OCI-LY7 (cell line): Measurements from ENCODE around the gene ZNF277. TPM values are rescaled to one million over a fixed set of nuclear protein-coding genes. Genes with fewer than 3 reads are reported as not detected.

ENCODE experiments used
- BruUV-seq: library from RNA; stranded (reverse); fragments of 400-500 nt; replicated peaks from 2 replicates; lab custom pipeline; 2021; lab: Mats Ljungman, UMichigan
- CTCF ChIA-PET: fragments of 300-600 bp; sonication (Branson Sonifier 250); formaldehyde crosslinking; loops from one replicate; lab custom pipeline; 2022; ENCODE audit warnings: antibody characterized with exemption; ENCODE audit not compliant: unreplicated experiment; lab: Charles Lee
- POLR2A ChIA-PET: fragments of 300-600 bp; sonication (Branson Sonifier 250); formaldehyde crosslinking; loops from one replicate; lab custom pipeline; 2022; ENCODE audit warnings: antibody characterized with exemption; lab: Charles Lee
- DNase-seq: peaks from one replicate; pipeline ENCODE4 v3.0.0-alpha.2; 2015; ENCODE audit warnings: low spot score
- H2AFZ ChIP-seq: fragments of 200-600 bp; sonication (generic), shearing (Covaris generic); 2 replicates; pipeline ENCODE4 v1.6.1; 2014; ENCODE audit warnings: mild to moderate bottlenecking, antibody characterized with exemption, low read length, moderate library complexity
- H3K27ac ChIP-seq: fragments of 200-600 bp; sonication (generic); 2 replicates; pipeline ENCODE4 v1.5.1; 2014; ENCODE audit warnings: mixed run types, low read depth, mild to moderate bottlenecking, moderate library complexity, low read length, inconsistent platforms; ENCODE audit not compliant: poor library complexity, severe bottlenecking
- H3K36me3 ChIP-seq: fragments of 200-600 bp; sonication (generic); 2 replicates; pipeline ENCODE4 v1.6.1; 2014; ENCODE audit warnings: mild to moderate bottlenecking, antibody characterized with exemption, low read length, moderate library complexity, mixed read lengths; ENCODE audit not compliant: insufficient read depth
- H3K4me1 ChIP-seq: fragments of 200-600 bp; sonication (generic); 2 replicates; pipeline ENCODE4 v1.5.1; 2014; ENCODE audit warnings: mild to moderate bottlenecking, low read length; ENCODE audit not compliant: insufficient read depth, poor library complexity, severe bottlenecking
- H3K4me2 ChIP-seq: fragments of 200-600 bp; sonication (generic); 2 replicates; pipeline ENCODE4 v1.6.1; 2014; ENCODE audit warnings: mild to moderate bottlenecking, low read length
- H3K4me3 ChIP-seq: fragments of 200-600 bp; sonication (generic); 2 replicates; pipeline ENCODE4 v1.5.1; 2014; ENCODE audit warnings: mild to moderate bottlenecking, low read depth, low read length; ENCODE audit not compliant: poor library complexity, severe bottlenecking
- H3K79me2 ChIP-seq: fragments of 200-600 bp; sonication (generic); 2 replicates; pipeline ENCODE4 v1.6.1; 2016; ENCODE audit warnings: low read depth, mild to moderate bottlenecking, low read length, moderate library complexity, mixed read lengths; ENCODE audit not compliant: insufficient read depth
- H3K9me2 ChIP-seq: fragments of 200-600 bp; sonication (generic); 2 replicates; pipeline ENCODE4 v1.6.1; 2016; ENCODE audit warnings: mild to moderate bottlenecking, low read length, mixed read lengths; ENCODE audit not compliant: insufficient read depth
- H3K9me3 ChIP-seq: fragments of 200-600 bp; sonication (generic); 2 replicates; pipeline ENCODE4 v1.6.1; 2014; ENCODE audit warnings: mild to moderate bottlenecking, mixed run types, low read length, mixed read lengths
- H4K20me1 ChIP-seq: fragments of 200-600 bp; sonication (generic); 2 replicates; pipeline ENCODE4 v1.6.1; 2014; ENCODE audit warnings: mild to moderate bottlenecking, antibody characterized with exemption, low read length, moderate library complexity, mixed read lengths; ENCODE audit not compliant: insufficient read depth
- EZH2phosphoT487 ChIP-seq: fragments of 200-600 bp; sonication (generic); IDR thresholded peaks from 2 replicates; pipeline ENCODE4 v1.6.1; 2018; ENCODE audit warnings: low read depth, borderline replicate concordance, mild to moderate bottlenecking, mixed run types, antibody characterized with exemption, low read length, moderate library complexity, mixed read lengths
- intact Hi-C: fragments of 100-400 bp; cut with micrococcal nuclease; formaldehyde crosslinking; loops from one replicate; pipeline ENCODE4 v1.10.0; 2022; ENCODE audit not compliant: unreplicated experiment
- total RNA-seq, 2 experiments: library from RNA; depleted of rRNA in 1 of 2; stranded (reverse); fragments of >200 nt in 1 of 2; shearing (Covaris generic) in 1 of 2; gene quantifications; 2 replicates each; pipeline ENCODE4 v1.2.3, GENCODE V29; 2014 to 2022
- TF ChIP-seq, protein P1 (sequence below): fragments of 200-600 bp; sonication (generic); conservative IDR thresholded peaks from 2 replicates; pipeline ENCODE4 v1.5.1; 2014; ENCODE audit warnings: mild to moderate bottlenecking, antibody characterized with exemption, low read length, moderate library complexity, mixed read lengths

Gene ZNF277
- total RNA-seq, 2 experiments from 2014 or later, result 18.1 to 20.5 TPM

- no TSS peak for BruUV-seq
- Histone ChIP-seq H3K36me3 (peaks cover 5% of the 10 kb centered on the region; the same call in 1 of the 2 replicates), H3K9me2 (no peaks in the 10 kb centered on the region), H3K9me3 (no peaks in the 10 kb centered on the region), H4K20me1 (no peaks in the 10 kb centered on the region), H3K4me2 (no peak overlapping the region), H3K4me1 (peaks cover 3% of the 10 kb centered on the region), H3K27ac (no peak overlapping the region), H3K4me3 (no peak overlapping the region), H3K79me2 (no peaks in the 10 kb centered on the region), H2AFZ (no peak overlapping the region)
- intact Hi-C loops, result no loop called here
- CTCF ChIA-PET, result no interaction called here
- POLR2A ChIA-PET, result interaction anchor here (0.6 to 0.7 kb wide), 2 partner anchors 35 to 753 kb away, joined by 3 to 4 read pairs; no protein-coding TSS in a partner anchor
- DNase-seq, result no peak
- no peak for TF ChIP-seq EZH2phosphoT487
Observed at GRCh38 chr7:112302566-112302965, 96.1 kb downstream of the ZNF277 start.

DNA sequence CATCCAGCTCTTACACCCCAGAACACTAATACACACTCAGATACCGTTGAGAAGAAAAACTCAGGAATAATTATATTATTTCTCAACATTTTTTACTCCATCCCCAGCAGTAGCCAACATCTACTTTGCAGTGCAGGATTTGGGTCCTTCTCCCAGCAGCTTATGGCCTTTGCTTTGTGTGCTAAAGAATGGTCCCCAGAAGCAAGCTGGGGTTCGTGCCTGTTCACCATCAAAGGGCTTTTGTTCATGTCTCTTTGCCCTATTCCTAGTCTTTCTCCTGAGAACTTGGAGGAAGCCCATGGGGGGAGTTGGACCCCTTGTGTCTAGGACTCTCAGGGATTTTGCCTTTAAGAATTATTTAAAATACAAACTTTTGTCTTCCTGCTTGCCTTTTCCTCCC, 100.4 kb downstream of the ZNF277 start:
- intact Hi-C loops, result no loop called here
- TF ChIP-seq, protein P1, sequence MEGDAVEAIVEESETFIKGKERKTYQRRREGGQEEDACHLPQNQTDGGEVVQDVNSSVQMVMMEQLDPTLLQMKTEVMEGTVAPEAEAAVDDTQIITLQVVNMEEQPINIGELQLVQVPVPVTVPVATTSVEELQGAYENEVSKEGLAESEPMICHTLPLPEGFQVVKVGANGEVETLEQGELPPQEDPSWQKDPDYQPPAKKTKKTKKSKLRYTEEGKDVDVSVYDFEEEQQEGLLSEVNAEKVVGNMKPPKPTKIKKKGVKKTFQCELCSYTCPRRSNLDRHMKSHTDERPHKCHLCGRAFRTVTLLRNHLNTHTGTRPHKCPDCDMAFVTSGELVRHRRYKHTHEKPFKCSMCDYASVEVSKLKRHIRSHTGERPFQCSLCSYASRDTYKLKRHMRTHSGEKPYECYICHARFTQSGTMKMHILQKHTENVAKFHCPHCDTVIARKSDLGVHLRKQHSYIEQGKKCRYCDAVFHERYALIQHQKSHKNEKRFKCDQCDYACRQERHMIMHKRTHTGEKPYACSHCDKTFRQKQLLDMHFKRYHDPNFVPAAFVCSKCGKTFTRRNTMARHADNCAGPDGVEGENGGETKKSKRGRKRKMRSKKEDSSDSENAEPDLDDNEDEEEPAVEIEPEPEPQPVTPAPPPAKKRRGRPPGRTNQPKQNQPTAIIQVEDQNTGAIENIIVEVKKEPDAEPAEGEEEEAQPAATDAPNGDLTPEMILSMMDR, result no peak
- TF ChIP-seq EZH2phosphoT487, result no peak
- H4K20me1 ChIP-seq, result no peaks in the 10 kb centered on the region
- H3K79me2 ChIP-seq, result no peaks in the 10 kb centered on the region
- H3K27ac ChIP-seq, result no peak overlapping the region
- no peaks in the 10 kb centered on the region for H3K9me2 ChIP-seq
- H3K4me2 ChIP-seq, result no peak overlapping the region
- H2AFZ ChIP-seq, result no peak overlapping the region
- no peak for DNase-seq
- H3K36me3 ChIP-seq, result no peaks in the 10 kb centered on the region
- ChIA-PET CTCF (no interaction called here), POLR2A (no interaction called here)
- H3K4me3 ChIP-seq, result no peak overlapping the region
- H3K4me1 ChIP-seq, result peaks cover 3% of the 10 kb centered on the region
- H3K9me3 ChIP-seq, result 0 out of 2 replicates have a peak, but pooled peaks cover 7% of the 10 kb centered on the region
- BruUV-seq, result no TSS peak

DNA sequence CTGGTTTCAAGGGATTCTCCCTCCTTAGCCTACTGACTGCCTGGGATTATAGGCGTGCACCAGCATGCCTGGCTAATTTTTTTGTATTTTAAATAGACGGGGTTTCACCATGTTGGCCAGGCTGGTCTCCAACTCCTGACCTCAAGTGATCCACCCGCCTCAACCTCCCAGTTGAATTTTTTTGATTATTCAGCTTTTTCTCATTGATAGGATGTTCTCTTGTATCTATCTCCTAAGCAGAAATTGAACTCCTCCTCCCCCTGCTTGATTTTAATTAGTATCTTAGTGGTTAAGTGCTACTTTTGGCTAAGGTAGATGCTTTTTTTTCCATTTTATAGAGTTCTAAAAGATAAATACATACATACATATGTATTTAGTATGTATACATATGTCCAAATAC, 101.0 kb downstream of the ZNF277 start:
- CTCF ChIA-PET, result no interaction called here
- no peak for DNase-seq

More for the DNA sequence above, 101.0 kb downstream of the ZNF277 start:
- Histone ChIP-seq H3K36me3 (no peaks in the 10 kb centered on the region), H4K20me1 (no peaks in the 10 kb centered on the region), H2AFZ (no peak overlapping the region), H3K79me2 (no peaks in the 10 kb centered on the region), H3K4me1 (peaks cover 3% of the 10 kb centered on the region), H3K4me2 (no peak overlapping the region), H3K27ac (no peak overlapping the region), H3K9me3 (0 out of 2 replicates have a peak, but pooled peaks cover 7% of the 10 kb centered on the region), H3K4me3 (no peak overlapping the region), H3K9me2 (no peaks in the 10 kb centered on the region)
- BruUV-seq, result no TSS peak
- POLR2A ChIA-PET, result no interaction called here
- TF ChIP-seq EZH2phosphoT487, result no peak
- TF ChIP-seq, protein P1, result no peak
- intact Hi-C loops, result no loop called here
